ENCODE results near the gene HLA-DOA.

The HLA-DOA gene

DNA sequence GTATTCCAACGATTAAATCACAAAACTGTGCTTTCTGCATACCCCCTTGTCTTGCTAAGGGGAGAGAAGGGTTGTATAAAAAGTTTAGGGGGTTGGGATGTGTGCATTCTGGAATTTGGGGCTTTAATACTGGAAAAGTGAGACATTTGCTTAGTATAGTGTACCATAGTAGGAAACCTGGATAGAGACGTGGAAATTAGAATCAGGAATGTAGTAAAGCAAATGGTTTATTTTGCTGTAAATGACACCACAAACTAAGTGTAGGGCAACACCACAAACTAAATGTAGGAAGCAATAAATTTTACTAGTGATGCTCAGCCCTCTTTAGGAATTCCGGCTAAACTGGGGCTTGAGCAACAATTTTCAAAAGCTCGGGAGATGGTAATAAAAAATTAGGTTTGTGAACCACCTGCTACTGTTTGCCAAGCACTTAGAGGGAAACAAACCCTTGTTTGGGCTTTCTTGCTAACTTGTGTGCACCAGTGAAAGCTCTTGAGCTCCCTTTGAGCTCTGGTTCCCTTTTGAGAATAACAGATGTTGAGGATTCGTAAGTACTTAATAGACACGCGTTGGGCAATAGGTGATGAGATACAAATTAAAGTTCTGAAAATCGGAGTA lies 27.2 kb downstream of the HLA-DOA start:
- intact Hi-C loops (cut with DNase I) = no loop called here
- DNase-seq = no peak

DNA sequence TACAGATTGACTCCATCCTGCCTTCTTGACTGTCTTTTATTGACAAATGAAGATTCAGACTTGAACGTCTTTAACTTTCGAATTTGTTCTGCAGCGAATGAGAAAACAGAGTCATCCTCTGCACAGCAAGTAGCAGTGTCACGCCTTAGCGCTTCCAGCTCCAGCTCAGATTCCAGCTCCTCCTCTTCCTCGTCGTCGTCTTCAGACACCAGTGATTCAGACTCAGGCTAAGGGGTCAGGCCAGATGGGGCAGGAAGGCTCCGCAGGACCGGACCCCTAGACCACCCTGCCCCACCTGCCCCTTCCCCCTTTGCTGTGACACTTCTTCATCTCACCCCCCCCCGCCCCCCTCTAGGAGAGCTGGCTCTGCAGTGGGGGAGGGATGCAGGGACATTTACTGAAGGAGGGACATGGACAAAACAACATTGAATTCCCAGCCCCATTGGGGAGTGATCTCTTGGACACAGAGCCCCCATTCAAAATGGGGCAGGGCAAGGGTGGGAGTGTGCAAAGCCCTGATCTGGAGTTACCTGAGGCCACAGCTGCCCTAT lies 28.8 kb downstream of the HLA-DOA start:
- intact Hi-C loops (cut with DNase I) = no loop called here
- no peak for DNase-seq

GRCh38 chr6:32979720-32980487 lies 29.5 kb downstream of the HLA-DOA start:
- peak in 1 of 10 donors; percentile 79 for DNase-seq
- intact Hi-C loops (cut with DNase I) = no loop called here

- intact Hi-C loops (cut with DNase I) = no loop called here
- peak in 1 of 10 donors; percentile 19 for DNase-seq
Observed at GRCh38 chr6:32977953-32978324, 31.5 kb downstream of the HLA-DOA start.

- intact Hi-C loops (cut with DNase I) = no loop called here
- peak in 1 of 10 donors; percentile 15 for DNase-seq
Observed at GRCh38 chr6:32977272-32977952, 32.0 kb downstream of the HLA-DOA start.

DNA sequence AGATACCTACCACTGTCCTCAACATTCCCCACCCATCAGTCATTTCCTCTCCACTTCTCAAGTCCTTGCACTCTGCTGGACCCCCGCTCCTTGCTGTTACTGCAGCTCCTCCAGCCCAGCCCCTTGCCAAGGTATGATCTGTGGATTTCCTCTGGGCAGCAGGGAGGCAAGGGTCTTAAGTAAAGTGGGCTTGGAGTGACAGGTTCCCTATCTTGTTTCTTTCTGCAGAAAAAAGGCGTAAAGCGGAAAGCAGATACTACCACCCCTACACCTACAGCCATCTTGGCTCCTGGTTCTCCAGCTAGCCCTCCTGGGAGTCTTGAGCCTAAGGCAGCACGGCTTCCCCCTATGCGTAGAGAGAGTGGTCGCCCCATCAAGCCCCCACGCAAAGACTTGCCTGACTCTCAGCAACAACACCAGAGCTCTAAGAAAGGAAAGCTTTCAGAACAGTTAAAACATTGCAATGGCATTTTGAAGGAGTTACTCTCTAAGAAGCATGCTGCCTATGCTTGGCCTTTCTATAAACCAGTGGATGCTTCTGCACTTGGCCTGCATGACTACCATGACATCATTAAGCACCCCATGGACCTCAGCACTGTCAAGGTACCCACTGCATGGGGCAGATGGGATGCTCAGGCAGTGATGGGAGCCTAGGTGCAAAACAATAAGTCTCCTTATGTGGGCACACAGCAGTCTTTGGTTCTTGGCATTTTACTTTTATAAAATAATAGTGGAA lies 32.9 kb downstream of the HLA-DOA start:
- intact Hi-C loops (cut with DNase I) = no loop called here
- DNase-seq = no peak

- DNase-seq = no peak
- intact Hi-C loops (cut with DNase I) = no loop called here
Observed at GRCh38 chr6:32975886-32976285, 33.5 kb downstream of the HLA-DOA start.

GRCh38 chr6:32974541-32975308 lies 34.7 kb downstream of the HLA-DOA start:
- peak in 1 of 10 donors; percentile 70 for DNase-seq
- intact Hi-C loops (cut with DNase I) = loop anchor here (5.0 kb wide), 2 partner anchors 228 to 777 kb away; partner anchors contain the start of genes HSD17B8, RXRB and SLC39A7

- intact Hi-C loops (cut with DNase I) = loop anchor here (5.0 kb wide), 2 partner anchors 228 to 777 kb away; partner anchors contain the start of genes HSD17B8, RXRB and SLC39A7
- DNase-seq = peak in 1 of 10 donors; percentile 25
Observed at GRCh38 chr6:32974016-32974333, 35.4 kb downstream of the HLA-DOA start.

DNA sequence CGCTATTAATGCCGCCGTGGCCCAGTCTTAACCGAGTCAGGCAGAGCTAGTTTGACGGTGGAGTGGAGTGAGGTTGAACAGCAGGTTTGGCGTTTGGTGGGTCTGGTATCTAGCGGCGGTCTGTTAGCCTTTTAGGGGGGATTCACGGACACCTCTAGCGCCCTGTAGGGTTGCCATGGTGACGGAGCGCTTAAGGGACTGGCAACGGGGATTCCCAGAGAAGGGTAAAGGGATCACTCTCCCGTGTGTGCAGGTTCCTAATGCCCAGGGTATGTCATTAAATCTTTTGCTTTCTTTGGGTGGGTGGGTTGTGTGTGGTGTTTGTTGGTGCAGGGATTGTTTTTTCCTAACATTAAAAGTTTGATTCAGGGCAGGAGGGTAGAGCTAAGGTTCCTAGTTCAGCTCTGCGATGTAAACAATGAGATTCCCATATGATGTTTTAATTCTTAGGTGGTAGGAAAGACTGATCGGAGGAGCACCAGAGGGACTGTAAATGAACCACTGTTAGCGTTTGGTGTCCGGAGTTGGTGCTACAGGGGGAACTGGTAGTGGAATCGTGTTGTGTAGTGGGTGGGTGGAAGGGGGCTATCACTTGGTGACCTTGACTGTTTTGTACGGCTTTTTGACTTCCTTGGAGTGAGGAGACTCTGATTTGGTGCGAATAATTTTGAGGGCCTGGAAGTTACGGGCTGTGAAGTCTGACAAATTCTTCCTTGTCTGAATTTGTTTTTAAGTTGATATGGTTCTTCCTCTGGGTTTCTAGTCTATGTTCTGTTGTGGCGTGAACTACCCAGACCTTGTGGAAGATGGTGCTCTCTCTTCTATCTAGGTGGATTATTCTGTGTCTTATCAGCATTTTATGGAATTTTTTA lies 36.0 kb downstream of the HLA-DOA start:
- intact Hi-C loops (cut with DNase I) = loop anchor here (5.0 kb wide), 2 partner anchors 229 to 776 kb away; partner anchors contain the start of genes HSD17B8, RXRB and SLC39A7
- DNase-seq = peak in 2 of 10 donors; percentile 24 to 56

GRCh38 chr6:32972353-32973143 lies 36.8 kb downstream of the HLA-DOA start:
- peak in 7 of 10 donors; percentile 21 to 85 (median 56) for DNase-seq
- intact Hi-C loops (cut with DNase I) = loop anchor here (5.0 kb wide), 2 partner anchors 230 to 775 kb away; partner anchors contain the start of genes HSD17B8, RXRB and SLC39A7

- intact Hi-C loops (cut with DNase I) = loop anchor here (5.0 kb wide), 2 partner anchors 231 to 774 kb away; partner anchors contain the start of genes HSD17B8, RXRB and SLC39A7
- DNase-seq = peak; percentile 99 to 100 (median 99)
Observed at GRCh38 chr6:32971581-32972352, 37.6 kb downstream of the HLA-DOA start.

DNA sequence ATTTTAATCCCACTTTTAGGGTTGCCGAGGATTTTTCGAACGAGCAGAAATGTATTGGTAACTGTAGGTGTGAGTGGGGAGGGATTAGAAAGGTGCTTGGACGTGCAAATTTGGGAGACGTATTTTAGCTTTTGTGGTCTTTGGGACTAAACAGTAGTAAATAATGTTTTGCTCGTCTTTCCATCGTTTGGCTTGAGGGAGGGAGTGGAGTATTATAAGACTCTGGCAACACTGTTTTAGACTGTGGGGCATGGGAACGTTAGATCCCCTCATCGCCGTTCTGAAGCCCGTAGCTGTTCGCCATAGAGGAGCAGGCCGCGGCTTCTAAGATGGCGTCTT lies 38.2 kb downstream of the HLA-DOA start:
- DNase-seq = no peak
- intact Hi-C loops (cut with DNase I) = loop anchor here (5.0 kb wide), 2 partner anchors 231 to 774 kb away; partner anchors contain the start of genes HSD17B8, RXRB and SLC39A7

DNA sequence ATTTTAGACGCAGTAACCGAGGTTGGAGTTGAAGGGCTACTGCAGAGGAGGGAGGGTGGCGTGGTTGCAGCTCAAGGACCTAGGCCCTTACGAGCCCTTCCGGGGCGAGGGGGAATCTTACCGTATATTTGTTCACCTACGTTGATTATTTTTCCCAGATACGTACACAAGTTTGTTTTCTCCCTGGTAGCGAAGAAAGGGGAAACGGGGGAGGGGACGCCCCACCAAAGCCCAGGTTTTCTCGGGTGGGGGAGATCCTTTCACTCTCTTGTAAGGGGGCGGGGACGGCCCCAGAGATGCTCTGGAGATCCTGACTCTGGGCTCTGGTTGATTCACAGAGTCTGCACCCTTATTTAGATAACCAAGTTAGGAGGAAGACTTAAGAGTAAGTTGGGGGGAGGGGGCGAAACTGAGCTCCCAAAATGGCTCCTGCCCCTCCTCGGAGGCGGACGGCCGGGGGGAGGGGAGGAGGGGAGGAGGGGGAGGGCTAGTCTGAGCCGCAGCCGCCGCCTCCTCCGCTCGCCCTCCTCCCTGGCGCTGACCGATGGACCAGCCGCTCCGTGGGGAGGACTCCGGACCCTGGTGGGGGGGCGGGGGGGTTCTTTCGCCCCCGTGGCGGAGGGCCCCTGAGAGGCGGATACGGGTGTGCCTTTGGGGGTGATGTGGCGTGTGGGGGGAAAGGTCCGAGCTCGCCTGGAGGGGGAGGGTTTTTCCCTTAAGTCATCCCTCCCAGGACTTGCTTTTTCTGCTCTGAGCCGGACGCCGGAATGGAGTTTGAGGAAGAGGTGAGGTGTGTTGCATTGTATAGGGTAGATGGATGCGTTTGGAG lies 38.8 kb downstream of the HLA-DOA start:
- intact Hi-C loops (cut with DNase I) = loop anchor here (5.0 kb wide), 2 partner anchors 232 to 773 kb away; partner anchors contain the start of genes HSD17B8, RXRB and SLC39A7
- peak; percentile 63 to 95 (median 76) for DNase-seq

DNA sequence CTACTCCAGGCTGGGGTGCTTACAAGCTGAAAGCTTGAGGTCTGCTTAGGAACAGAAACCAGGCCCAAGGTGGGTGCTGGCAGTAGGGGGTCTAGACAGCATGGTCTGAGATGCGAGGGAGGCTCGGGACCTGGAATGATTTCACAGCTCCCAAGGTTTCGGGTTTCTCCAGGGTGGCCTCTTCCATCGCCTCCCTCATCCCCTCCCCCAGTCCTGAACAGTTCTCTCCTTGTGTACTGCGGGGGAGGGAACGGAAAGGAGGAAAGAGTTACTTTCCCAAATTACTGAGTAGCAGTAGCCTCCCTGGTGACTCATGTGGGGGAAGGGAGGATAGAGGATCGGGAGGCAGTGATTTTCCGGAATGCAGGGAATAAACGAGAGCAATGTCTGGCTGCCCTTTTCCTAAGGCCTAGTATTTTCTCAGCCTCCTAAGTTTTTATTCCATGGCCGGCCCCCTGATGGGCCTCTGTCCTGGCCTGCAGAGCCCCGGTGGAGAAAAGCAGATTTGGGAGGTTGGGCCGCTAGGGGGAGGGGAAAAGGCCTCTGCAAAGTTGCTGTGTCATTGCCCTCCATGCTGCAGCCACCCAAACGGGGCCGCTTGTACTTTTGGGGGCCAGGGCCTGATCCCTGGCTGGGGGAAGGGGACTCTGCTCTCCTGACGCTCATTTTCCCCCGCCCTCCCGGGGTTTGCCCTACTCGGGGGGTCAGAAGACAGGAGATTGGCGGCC lies 39.5 kb downstream of the HLA-DOA start:
- intact Hi-C loops (cut with DNase I) = loop anchor here (5.0 kb wide), 4 partner anchors 38 to 773 kb away; partner anchors contain the start of genes HSD17B8, RXRB and SLC39A7
- DNase-seq = peak; percentile 42 to 92 (median 60)
